Neural cell (in vitro differentiated cells): ENCODE data around the gene CARD6. TPM values are rescaled to one million over a fixed set of nuclear protein-coding genes. Genes with fewer than 3 reads are reported as not detected.
"Not testable (repeated sequence)": the region's sequence is repeated elsewhere in the genome, so short reads cannot be mapped to it uniquely, and the experiment has no call there.

ENCODE experiments used
- H2AFZ ChIP-seq: fragments of 200-600, 300-800 bp; sonication (generic), shearing (Covaris generic); 2 replicates; pipeline ENCODE4 v1.6.0; 2014; ENCODE audit warnings: low read depth, mild to moderate bottlenecking, antibody characterized with exemption, low read length, moderate library complexity
- H3F3A ChIP-seq: fragments of 200-600 bp; shearing (Covaris generic); 2 replicates; pipeline ENCODE4 v1.6.1; 2016; ENCODE audit warnings: mild to moderate bottlenecking, moderate library complexity, mixed read lengths, antibody characterized with exemption, low read length; ENCODE audit not compliant: insufficient read depth, poor library complexity, severe bottlenecking
- H3K27ac ChIP-seq: fragments of 200-600, 300-800 bp; sonication (generic), shearing (Covaris generic); 2 replicates; pipeline ENCODE4 v1.5.1; 2014; ENCODE audit warnings: mild to moderate bottlenecking, low read length, moderate library complexity
- H3K27me3 ChIP-seq: fragments of 300-800, 200-600 bp; sonication (generic), shearing (Covaris generic); 2 replicates; pipeline ENCODE4 v1.6.0; 2014; ENCODE audit warnings: mild to moderate bottlenecking, low read depth, low read length, moderate library complexity; ENCODE audit not compliant: insufficient read depth
- H3K36me3 ChIP-seq: fragments of 300-800, 200-600 bp; sonication (generic), shearing (Covaris generic); 2 replicates; pipeline ENCODE4 v1.5.1; 2014; ENCODE audit warnings: mild to moderate bottlenecking, antibody characterized with exemption, low read length, moderate library complexity; ENCODE audit not compliant: insufficient read depth
- H3K4me2 ChIP-seq: fragments of 300-800, 200-600 bp; sonication (generic), shearing (Covaris generic); 2 replicates; pipeline ENCODE4 v1.6.0; 2014; ENCODE audit warnings: mild to moderate bottlenecking, low read length
- H3K4me3 ChIP-seq: fragments of 300-800, 200-600 bp; sonication (generic), shearing (Covaris generic); 2 replicates; pipeline ENCODE4 v1.5.1; 2014; ENCODE audit warnings: mild to moderate bottlenecking, low read length, moderate library complexity
- H3K79me2 ChIP-seq: fragments of 200-600 bp; shearing (Covaris generic); replicated peaks from 2 replicates; pipeline ENCODE4 v1.6.0; 2014; ENCODE audit warnings: mild to moderate bottlenecking, low read length, moderate library complexity; ENCODE audit not compliant: insufficient read depth
- H3K9ac ChIP-seq: fragments of 300-800, 200-600 bp; sonication (generic), shearing (Covaris generic); 2 replicates; pipeline ENCODE4 v1.6.1; 2016; ENCODE audit warnings: mild to moderate bottlenecking, low read length, mixed read lengths
- H3K9me2 ChIP-seq: fragments of 200-600 bp; shearing (Covaris generic); 2 replicates; pipeline ENCODE4 v1.6.1; 2016; ENCODE audit warnings: mild to moderate bottlenecking, low read length, mixed read lengths; ENCODE audit not compliant: insufficient read depth
- H3K9me3 ChIP-seq: fragments of 200-600, 300-800 bp; sonication (generic), shearing (Covaris generic); 2 replicates; pipeline ENCODE4 v1.6.1; 2016; ENCODE audit warnings: mild to moderate bottlenecking, mixed run types, low read length, moderate library complexity, mixed read lengths
- H4K20me1 ChIP-seq: fragments of 200-600 bp; shearing (Covaris generic); 2 replicates; pipeline ENCODE4 v1.6.1; 2016; ENCODE audit warnings: mild to moderate bottlenecking, mixed run types; ENCODE audit not compliant: insufficient read depth
- MXI1 ChIP-seq: fragments of 450-650 bp; conservative IDR thresholded peaks from 2 replicates; pipeline ENCODE4 v1.6.1; 2014; ENCODE audit warnings: antibody characterized with exemption, mild to moderate bottlenecking; ENCODE audit not compliant: poor library complexity, severe bottlenecking
- TAF1 ChIP-seq: IDR thresholded peaks from 2 replicates; pipeline ENCODE4 v1.6.1; 2012; ENCODE audit warnings: low read depth
- polyA minus RNA-seq: library from RNA; depleted of rRNA, polyadenylated mRNA; stranded (reverse); fragments of >200 nt; gene quantifications from 2 replicates; pipeline ENCODE4 v1.2.3, GENCODE V29; 2014
- polyA plus RNA-seq: library from polyadenylated mRNA; depleted of rRNA; stranded (reverse); fragments of >200 nt; gene quantifications from 2 replicates; pipeline ENCODE4 v1.2.3, GENCODE V29; 2014

CARD6 gene
- polyA plus RNA-seq: 0.06 TPM in 1 of 2 replicates, not detected in the other
- 0.12 TPM in 1 of 2 replicates, not detected in the other for polyA minus RNA-seq

GRCh38 chr5:40841068-40841805, at the start of gene CARD6:
CARD6 (plus strand) TSS chr5:40841367; CDS start chr5:40841383, 16 bp downstream.
- TF ChIP-seq TAF1: no peak
- Histone ChIP-seq H3K9ac (no peak within 1 kb of the TSS), H3K4me3 (no peak within 1 kb of the TSS)

DNA sequence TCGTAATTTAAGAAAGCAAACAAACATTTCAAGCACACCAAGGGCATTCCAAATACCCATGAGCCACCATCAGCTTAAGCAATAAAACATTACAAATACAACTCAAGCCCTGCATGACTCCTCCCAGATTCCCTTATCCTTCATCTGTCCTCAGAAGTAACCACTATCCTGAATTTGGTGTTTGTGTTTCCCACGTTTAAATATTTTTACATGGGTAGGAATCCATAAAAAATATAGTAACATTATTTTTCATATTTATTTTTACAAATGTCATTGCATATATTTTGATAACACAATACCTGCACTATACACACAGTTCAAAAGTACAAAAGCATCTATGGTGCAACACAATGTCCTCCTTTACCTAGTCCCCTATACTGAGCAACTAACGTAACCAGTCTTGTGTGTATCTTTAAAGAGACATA, 49.4 kb upstream of the CARD6 start:
- H3F3A ChIP-seq: no peaks in the 10 kb centered on the region
- H3K27ac ChIP-seq: no peak overlapping the region
- no peak overlapping the region for H3K9ac ChIP-seq
- H3K36me3 ChIP-seq: no peaks in the 10 kb centered on the region
- H3K9me2 ChIP-seq: no peaks in the 10 kb centered on the region
- no peak overlapping the region for H3K4me2 ChIP-seq
- no peak for TF ChIP-seq MXI1
- peaks cover 81% of the 10 kb centered on the region for H3K79me2 ChIP-seq
- H3K27me3 ChIP-seq: no peaks in the 10 kb centered on the region
- peaks cover 10% of the 10 kb centered on the region for H3K9me3 ChIP-seq
- H3K4me3 ChIP-seq: no peak overlapping the region
- H4K20me1 ChIP-seq: no peaks in the 10 kb centered on the region
- no peak overlapping the region for H2AFZ ChIP-seq

More at GRCh38 chr5:40841068-40841805, at the start of gene CARD6:
- Histone ChIP-seq H3K27me3 (no peaks in the 10 kb centered on the region), H3K27ac (no peak within 1 kb of the TSS), H3K9me3 (no peaks in the 10 kb centered on the region), H3K36me3 (no peaks in the 10 kb centered on the region), H3F3A (no peaks in the 10 kb centered on the region), H3K79me2 (no peaks in the 10 kb centered on the region), H2AFZ (no peak within 1 kb of the TSS), H3K4me2 (no peak within 1 kb of the TSS), H3K9me2 (no peaks in the 10 kb centered on the region), H4K20me1 (no peaks in the 10 kb centered on the region)

DNA sequence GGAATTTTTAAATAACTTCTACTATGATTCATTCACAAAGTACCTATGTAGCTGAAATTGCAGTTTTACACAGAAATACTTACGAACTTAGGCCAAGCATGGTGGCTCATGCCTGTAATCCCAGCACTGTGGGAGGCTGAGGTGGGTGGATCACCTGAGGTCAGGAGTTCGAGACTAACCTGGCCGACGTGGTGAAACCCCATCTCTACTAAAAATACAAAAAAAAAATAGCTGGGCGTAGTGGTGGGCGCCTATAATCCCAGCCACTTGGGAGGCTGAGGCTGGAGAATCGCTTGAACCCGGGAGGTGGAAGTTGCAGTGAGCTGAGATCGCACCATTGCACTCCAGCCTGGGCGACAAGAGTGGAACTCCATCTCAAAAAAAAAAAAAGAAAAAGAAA, 48.5 kb upstream of the CARD6 start:
- not testable (repeated sequence) for H3K9ac ChIP-seq, H3K27me3 ChIP-seq

DNA sequence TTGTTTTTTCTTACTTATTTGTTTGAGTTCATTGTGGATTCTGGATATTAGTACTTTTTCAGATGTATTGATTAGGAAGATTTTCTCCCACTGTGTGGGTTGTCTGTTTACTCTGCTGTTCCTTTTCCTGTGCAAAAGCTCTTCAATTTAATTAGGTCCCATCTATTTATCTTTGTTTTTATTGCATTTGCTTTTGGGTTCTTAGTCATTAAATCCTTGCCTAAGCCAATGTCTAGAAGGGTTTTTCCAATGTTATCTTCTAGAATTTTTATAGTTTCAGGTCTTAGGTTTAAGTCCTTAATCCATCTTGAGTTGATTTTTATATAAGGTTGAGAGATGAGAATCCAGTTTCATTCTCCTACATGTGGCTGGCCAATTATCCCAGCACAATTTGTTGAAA, 46.8 kb upstream of the CARD6 start:
- H3K4me2 ChIP-seq, H3K27me3 ChIP-seq, H3K9ac ChIP-seq, H3K9me3 ChIP-seq, H3K9me2 ChIP-seq, H3K27ac ChIP-seq, H3K36me3 ChIP-seq, H4K20me1 ChIP-seq, H3F3A ChIP-seq, H3K4me3 ChIP-seq, H2AFZ ChIP-seq: not testable (repeated sequence)
- peaks cover 68% of the 10 kb centered on the region for H3K79me2 ChIP-seq

More for the DNA sequence above, 48.5 kb upstream of the CARD6 start:
- H3K4me2 ChIP-seq, H3K9me2 ChIP-seq, H3K4me3 ChIP-seq, H2AFZ ChIP-seq, H3F3A ChIP-seq, H3K36me3 ChIP-seq, H4K20me1 ChIP-seq, H3K9me3 ChIP-seq, H3K27ac ChIP-seq: not testable (repeated sequence)
- H3K79me2 ChIP-seq: peaks cover 80% of the 10 kb centered on the region

GRCh38 chr5:40794877-40795276, 46.3 kb upstream of the CARD6 start:
- not testable (repeated sequence) for H3K9me2 ChIP-seq, H3K36me3 ChIP-seq, H3K27ac ChIP-seq, H3F3A ChIP-seq, H3K9me3 ChIP-seq, H3K4me2 ChIP-seq, H2AFZ ChIP-seq, H3K27me3 ChIP-seq, H3K9ac ChIP-seq, H3K4me3 ChIP-seq, H4K20me1 ChIP-seq
- peaks cover 63% of the 10 kb centered on the region for H3K79me2 ChIP-seq
